GM10266 (cell line): ENCODE measurements around the gene POLD3.

Experiments used
- DNase-seq: peaks from one replicate; pipeline ENCODE4 v3.0.0; 2012; ENCODE audit errors: extremely low spot score
- TF ChIP-seq, protein P1 (sequence below): IDR thresholded peaks from 2 replicates; pipeline ENCODE4 v1.5.1; 2012; ENCODE audit warnings: mild to moderate bottlenecking, low read depth; ENCODE audit not compliant: control insufficient read depth, insufficient read depth; ENCODE audit errors: missing control alignments

The POLD3 gene

DNA sequence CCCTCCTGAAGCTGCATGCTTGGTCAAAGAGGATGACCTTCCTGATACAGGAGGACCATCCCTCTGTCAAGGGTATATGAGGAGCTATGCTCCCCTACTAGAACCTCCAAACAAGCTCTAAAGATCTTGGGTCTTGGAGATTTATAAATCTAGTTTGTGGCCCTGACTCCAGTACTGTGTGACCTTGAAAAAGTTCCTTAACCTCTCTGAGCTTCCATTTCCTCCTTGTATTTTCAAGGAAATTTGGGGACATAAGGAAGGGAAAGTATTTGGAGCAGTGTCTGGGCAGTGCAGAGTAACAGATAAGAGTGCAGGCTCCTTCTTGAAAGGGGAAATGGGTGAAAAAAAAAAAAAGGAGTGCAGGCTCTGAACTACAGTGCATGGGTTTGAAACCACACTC lies 93.0 kb downstream of the POLD3 start:
- TF ChIP-seq, protein P1, sequence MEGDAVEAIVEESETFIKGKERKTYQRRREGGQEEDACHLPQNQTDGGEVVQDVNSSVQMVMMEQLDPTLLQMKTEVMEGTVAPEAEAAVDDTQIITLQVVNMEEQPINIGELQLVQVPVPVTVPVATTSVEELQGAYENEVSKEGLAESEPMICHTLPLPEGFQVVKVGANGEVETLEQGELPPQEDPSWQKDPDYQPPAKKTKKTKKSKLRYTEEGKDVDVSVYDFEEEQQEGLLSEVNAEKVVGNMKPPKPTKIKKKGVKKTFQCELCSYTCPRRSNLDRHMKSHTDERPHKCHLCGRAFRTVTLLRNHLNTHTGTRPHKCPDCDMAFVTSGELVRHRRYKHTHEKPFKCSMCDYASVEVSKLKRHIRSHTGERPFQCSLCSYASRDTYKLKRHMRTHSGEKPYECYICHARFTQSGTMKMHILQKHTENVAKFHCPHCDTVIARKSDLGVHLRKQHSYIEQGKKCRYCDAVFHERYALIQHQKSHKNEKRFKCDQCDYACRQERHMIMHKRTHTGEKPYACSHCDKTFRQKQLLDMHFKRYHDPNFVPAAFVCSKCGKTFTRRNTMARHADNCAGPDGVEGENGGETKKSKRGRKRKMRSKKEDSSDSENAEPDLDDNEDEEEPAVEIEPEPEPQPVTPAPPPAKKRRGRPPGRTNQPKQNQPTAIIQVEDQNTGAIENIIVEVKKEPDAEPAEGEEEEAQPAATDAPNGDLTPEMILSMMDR, result no peak
- DNase-seq, result no peak

DNA sequence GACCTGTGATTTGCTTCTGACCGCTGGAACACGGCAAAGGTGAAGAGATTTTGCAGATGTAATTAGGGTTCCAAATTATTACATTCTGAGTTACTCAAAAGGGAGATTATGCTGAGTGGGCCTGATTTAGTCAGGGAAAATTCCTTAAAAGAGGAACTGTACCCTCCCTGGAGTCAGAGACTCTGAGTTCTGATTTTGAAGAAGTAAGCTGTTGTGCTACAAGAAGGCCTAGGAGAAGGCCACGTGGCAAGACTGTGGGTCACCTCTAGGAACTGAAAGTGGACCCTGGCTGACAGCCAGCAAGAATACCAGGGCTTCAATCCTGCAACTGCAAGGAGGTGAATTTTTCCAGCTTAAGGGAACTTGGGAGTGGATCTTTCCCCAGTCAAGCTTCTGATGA lies 93.5 kb downstream of the POLD3 start:
- TF ChIP-seq, protein P1, result no peak
- no peak for DNase-seq

DNA sequence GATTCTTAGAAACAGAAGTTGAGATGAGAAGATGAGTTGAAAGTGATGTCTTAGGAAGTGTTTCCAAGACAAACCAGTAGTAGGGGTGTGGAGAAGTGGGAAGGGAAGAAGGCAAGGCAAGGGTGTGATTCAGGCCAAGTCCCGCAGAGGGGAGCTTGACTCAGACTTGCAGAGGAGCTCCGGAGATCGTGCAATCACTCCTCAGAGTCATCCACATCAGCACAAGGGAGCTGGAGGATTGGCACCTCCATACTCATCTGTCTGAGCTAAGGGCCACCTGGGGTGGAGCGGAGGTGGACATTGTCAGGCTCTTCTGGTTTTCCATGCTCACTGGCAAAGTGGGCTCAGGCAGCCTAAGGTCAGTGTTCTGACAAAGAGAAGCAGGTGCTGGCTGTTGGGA lies 94.4 kb downstream of the POLD3 start:
- no peak for DNase-seq
- TF ChIP-seq, protein P1, result no peak

DNA sequence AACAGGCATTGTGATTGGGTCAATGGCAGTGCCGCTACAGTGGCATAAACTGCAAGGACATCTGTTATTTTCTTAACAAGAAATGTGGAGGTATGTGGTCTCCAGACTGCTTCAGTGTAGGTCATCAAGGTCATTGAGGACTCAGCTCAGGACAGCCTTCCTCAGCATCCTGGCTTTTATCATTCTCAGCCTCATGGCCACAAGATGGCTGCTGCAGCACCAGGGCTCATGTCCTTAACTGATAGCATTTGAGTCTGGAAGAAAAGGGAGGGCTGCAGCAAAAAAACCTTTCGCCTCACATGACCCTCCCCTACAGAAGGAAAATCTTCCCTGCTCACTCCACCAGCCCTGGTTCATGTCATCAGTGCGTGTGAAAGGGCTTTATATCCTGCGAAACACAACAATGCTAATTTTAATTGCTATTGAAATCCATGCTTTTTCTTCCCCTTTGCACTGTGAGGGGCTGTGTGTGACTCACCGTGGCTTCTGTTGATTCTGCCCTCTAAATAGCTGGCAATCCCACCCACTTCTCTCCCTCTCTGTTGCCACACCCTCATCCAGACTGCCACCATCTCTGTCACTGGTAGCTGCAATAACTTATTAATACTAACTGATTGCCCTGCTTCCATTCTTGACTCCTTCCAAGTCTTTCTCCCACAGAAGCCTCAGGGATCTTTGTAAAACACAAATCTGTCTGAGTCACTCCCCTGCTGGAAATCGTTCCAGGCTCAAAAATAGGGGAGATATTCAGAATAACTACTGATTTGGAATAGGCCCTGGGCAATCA lies 95.0 kb downstream of the POLD3 start:
- TF ChIP-seq, protein P1, result no peak
- no peak for DNase-seq

DNA sequence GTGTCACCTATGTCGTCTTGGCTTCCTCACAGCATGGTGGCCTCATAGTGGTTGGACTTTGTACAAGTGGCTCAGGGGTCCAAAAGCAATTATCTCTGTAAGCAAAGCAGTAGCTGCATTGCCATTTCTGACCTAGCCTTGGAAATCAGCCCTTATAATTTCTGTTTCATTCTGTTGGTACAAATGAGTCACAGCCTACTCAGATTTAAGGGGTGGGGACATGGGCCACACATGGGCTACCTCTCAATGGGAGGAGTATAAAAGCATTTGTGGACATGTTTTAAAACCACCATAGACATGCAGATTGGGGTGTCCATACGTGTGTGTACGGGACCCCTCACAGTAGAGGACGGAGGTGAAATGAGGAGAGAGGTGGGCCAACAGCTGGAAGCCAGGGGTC lies 97.3 kb downstream of the POLD3 start:
- TF ChIP-seq, protein P1, result no peak
- no peak for DNase-seq

DNA sequence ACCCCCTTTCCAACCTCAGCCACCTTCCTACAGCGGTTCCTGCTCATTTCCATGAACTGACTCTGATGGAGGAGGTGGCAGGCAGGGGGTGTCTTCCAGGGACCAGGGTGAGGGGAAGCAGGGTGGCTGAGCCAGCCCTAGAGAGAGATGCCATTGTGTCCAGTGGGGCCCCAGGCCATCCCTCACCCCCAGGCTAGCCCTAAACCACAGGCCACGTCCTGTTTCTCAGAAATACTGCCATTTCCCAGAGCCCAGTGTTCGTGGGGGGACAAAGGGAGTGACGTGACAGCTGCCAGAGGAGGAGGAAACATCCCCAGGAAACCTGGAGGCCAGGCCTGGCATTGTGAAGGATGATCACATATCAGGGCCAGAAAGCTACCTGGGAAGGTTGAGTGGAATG lies 99.4 kb downstream of the POLD3 start:
- no peak for DNase-seq
- TF ChIP-seq, protein P1, result no peak
